OCI-LY1 (cell line): ENCODE data around the gene TRRAP.

Experiments
- EZH2 ChIP-seq: fragments of 200-600 bp; sonication (generic), shearing (Covaris generic); IDR thresholded peaks from 2 replicates; pipeline ENCODE4 v1.8.0; 2017; ENCODE audit warnings: borderline replicate concordance, mixed run types, mild to moderate bottlenecking, antibody characterized with exemption, low read length, moderate library complexity, mixed read lengths
- TF ChIP-seq, protein P1 (sequence below): fragments of 200-600 bp; sonication (generic), shearing (Covaris generic); IDR thresholded peaks from 2 replicates; pipeline ENCODE4 v1.5.1; 2017; ENCODE audit warnings: mild to moderate bottlenecking, antibody characterized with exemption, low read length, moderate library complexity, mixed read lengths

DNA sequence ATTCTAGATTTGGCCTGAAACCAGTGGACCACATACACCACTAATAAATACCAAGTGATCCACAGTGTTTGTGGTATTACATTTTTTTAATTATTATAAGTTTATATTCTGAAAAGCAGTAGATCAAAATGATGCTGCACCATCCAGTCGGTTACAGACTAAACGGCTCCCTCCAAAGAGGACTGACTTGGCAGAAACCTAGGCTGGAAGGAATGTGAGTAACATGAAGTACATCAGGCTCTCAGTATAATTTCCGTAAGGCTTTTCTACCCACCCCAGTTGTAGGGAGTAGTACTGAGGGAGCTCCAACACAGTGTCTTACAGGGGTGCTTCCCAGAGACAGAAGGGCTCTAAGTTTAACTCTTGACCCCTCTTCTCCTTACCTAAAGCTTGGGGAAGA, 119.5 kb downstream of the TRRAP start:
- TF ChIP-seq, protein P1, sequence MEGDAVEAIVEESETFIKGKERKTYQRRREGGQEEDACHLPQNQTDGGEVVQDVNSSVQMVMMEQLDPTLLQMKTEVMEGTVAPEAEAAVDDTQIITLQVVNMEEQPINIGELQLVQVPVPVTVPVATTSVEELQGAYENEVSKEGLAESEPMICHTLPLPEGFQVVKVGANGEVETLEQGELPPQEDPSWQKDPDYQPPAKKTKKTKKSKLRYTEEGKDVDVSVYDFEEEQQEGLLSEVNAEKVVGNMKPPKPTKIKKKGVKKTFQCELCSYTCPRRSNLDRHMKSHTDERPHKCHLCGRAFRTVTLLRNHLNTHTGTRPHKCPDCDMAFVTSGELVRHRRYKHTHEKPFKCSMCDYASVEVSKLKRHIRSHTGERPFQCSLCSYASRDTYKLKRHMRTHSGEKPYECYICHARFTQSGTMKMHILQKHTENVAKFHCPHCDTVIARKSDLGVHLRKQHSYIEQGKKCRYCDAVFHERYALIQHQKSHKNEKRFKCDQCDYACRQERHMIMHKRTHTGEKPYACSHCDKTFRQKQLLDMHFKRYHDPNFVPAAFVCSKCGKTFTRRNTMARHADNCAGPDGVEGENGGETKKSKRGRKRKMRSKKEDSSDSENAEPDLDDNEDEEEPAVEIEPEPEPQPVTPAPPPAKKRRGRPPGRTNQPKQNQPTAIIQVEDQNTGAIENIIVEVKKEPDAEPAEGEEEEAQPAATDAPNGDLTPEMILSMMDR, result no peak
- TF ChIP-seq EZH2, result no peak
